Lower lobe of right lung (tissue), 2 donors: ENCODE measurements around the gene GHR. TPM values are rescaled to one million over a fixed set of nuclear protein-coding genes. Genes with fewer than 3 reads are reported as not detected.

Experiments used
- ATAC-seq, 2 donors: fragments of 200-7000 bp; cut with Tn5 transposase; one replicate each; pipeline ENCODE4 v1.9.1; 2020 to 2022; ENCODE audit warnings: mild to moderate bottlenecking in 2 of 2, moderate library complexity in 2 of 2
- DNase-seq: peaks from one replicate; pipeline ENCODE4 v3.0.0-alpha.2; 2020
- H3K27ac ChIP-seq: fragments of 200-600 bp; one replicate; pipeline ENCODE4 v1.8.0; 2022
- H3K27me3 ChIP-seq: fragments of 200-600 bp; one replicate; pipeline ENCODE4 v1.8.0; 2022; ENCODE audit warnings: low read depth
- H3K36me3 ChIP-seq: fragments of 200-600 bp; one replicate; pipeline ENCODE4 v1.8.0; 2022; ENCODE audit warnings: mild to moderate bottlenecking
- H3K4me1 ChIP-seq: fragments of 200-600 bp; one replicate; pipeline ENCODE4 v1.8.0; 2022
- H3K4me3 ChIP-seq: fragments of 200-600 bp; one replicate; pipeline ENCODE4 v1.8.0; 2022; ENCODE audit warnings: mild to moderate bottlenecking
- H3K9me3 ChIP-seq: fragments of 200-600 bp; one replicate; pipeline ENCODE4 v1.8.0; 2022
- intact Hi-C: fragments of 100-400 bp; cut with DNase I; formaldehyde crosslinking; loops from one replicate; pipeline ENCODE4 v1.11.0; 2022
- long read RNA-seq: library from polyadenylated mRNA; unstranded; transcript quantifications from one replicate; pipeline ENCODE4 v2.0.0, GENCODE V29; 2021
- total RNA-seq: library from RNA; stranded (reverse); fragmentation: NEBNext Ultra II Directional; extraction: Animal tissue kit (Norgen Biotek cat#: 25700); gene quantifications from one replicate; pipeline ENCODE4 v1.2.1, GENCODE V29; 2021
- TF ChIP-seq, protein P1 (sequence below): fragments of 200-600 bp; IDR thresholded peaks from one replicate; pipeline ENCODE4 v1.8.0; 2022; ENCODE audit warnings: antibody characterized with exemption, mild to moderate bottlenecking
- donor health status: DM: no; HTN: yes; CAD: no; lungs with severe emphysema.

GHR gene
- 5.2 TPM for total RNA-seq
- long read RNA-seq, full-length matches to known transcripts = 2 of 4 reads
- long read RNA-seq, partial matches to known transcripts = 1 of 4 reads
- long read RNA-seq, other reads (novel, unspliced or antisense) = 1 of 4 reads

DNA sequence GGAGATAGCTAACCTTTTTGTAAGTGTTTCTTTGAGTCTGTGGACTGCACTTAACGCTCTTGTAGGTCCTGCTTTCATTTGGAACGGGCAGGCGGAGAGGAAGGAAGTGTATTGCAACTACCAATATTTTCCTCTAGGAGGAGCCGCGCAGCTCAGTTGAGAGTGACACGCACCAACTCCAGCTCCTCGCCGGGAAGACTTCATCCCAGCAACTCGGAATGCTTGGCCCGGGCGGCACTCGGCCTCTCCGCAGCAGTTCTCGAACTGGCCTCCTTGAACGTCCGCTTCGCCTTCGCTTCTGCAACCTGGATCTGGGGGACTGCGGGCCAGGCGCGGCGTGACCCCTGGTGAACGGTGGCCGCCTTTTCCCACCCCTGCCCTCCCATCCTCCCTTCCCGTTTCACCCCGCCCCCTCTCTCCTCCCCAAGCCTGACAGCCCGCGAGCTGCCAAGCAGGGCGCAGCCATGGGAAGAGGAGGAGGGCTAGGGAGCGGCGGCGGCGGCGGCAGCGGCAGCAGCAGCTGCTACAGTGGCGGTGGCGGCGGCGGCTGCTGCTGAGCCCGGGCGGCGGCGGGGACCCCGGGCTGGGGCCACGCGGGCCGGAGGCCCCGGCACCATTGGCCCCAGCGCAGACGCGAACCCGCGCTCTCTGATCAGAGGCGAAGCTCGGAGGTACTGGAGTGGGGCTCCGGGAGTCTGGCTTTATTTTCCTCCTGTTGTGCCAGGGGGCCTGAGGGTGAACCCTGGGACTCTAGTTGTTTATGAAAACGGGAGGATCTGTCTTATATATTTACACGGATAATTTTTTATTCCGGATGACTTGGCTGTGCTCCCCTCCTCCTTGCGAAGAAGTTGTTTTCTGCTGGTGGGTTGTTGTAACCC is at the start of gene GHR:
TSS of gene GHR (plus strand) at position 155 of the 881 bp plus-strand sequence. CDS start 142,436 bp downstream, outside the sequence.
- Histone ChIP-seq H3K27ac (peak within 1 kb of the TSS; percentile 75), H3K4me1 (peaks cover 19% of the 10 kb centered on the region), H3K36me3 (no peaks in the 10 kb centered on the region), H3K27me3 (peaks cover 9% of the 10 kb centered on the region), H3K9me3 (no peaks in the 10 kb centered on the region), H3K4me3 (peak within 1 kb of the TSS; percentile 72)
- DNase-seq (peak; percentile 79), ATAC-seq (peak; percentile 94 to 97)
- TF ChIP-seq, protein P1, sequence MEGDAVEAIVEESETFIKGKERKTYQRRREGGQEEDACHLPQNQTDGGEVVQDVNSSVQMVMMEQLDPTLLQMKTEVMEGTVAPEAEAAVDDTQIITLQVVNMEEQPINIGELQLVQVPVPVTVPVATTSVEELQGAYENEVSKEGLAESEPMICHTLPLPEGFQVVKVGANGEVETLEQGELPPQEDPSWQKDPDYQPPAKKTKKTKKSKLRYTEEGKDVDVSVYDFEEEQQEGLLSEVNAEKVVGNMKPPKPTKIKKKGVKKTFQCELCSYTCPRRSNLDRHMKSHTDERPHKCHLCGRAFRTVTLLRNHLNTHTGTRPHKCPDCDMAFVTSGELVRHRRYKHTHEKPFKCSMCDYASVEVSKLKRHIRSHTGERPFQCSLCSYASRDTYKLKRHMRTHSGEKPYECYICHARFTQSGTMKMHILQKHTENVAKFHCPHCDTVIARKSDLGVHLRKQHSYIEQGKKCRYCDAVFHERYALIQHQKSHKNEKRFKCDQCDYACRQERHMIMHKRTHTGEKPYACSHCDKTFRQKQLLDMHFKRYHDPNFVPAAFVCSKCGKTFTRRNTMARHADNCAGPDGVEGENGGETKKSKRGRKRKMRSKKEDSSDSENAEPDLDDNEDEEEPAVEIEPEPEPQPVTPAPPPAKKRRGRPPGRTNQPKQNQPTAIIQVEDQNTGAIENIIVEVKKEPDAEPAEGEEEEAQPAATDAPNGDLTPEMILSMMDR = peak; percentile 70
- intact Hi-C loops = loop anchor here (10.0 kb wide), 1 partner anchor 161 kb away; no protein-coding TSS in a partner anchor

DNA sequence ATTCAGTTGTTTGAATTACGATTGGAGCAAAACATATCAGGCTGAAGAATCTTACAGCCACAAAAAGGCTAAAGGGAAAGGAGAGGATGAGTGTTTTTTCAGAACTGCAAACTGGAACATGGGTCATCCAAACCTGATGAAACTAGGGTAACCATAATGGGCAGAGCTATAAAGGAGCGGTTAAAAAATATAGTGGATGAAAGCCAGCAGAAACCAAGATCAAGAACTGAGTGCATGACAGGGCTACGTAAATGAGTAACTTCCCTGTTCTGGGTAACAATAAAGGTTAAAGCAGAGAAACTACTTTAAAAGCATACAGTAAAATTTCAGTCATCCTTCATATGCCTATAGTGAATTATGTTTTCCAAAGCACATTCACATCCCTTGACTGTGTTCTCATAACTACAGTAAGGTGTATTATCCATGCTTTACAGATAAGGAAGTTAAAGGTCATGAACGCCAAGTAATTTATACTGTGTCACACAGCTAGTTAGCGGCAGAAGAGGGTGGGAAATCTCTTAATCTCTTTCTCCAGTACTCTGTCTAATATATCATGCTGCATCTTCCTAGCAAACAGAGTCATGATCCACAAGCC is 48.5 kb upstream of the GHR start:
- ATAC-seq (no peak), DNase-seq (no peak)
- H3K9me3 ChIP-seq = no peaks in the 10 kb centered on the region
- TF ChIP-seq, protein P1 = no peak
- no peaks in the 10 kb centered on the region for H3K4me1 ChIP-seq
- H3K27me3 ChIP-seq = no peaks in the 10 kb centered on the region
- H3K27ac ChIP-seq = no peak overlapping the region
- no peak overlapping the region for H3K4me3 ChIP-seq
- intact Hi-C loops = no loop called here
- no peaks in the 10 kb centered on the region for H3K36me3 ChIP-seq

DNA sequence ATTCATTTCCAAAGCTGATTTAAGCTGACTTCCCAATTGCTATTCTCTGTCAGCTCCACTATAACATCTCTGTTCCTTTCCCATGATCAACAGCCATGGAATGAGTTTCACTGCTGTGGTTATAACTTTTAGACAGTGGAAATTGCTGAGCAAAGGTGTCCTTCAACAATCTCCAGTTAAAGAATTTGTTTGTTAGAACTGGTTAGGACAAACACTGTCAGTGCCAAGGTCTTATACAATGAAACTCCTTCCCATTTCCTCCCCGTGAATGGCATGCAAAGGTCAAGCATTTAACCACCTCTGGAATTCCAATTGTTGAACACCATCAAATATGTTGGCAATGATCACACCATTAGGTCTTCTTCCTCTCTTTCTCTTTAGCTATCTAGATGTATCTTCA is 45.7 kb upstream of the GHR start:
- no peak overlapping the region for H3K4me3 ChIP-seq
- H3K36me3 ChIP-seq = no peaks in the 10 kb centered on the region
- DNase-seq = no peak
- H3K4me1 ChIP-seq = no peaks in the 10 kb centered on the region
- TF ChIP-seq, protein P1 = no peak
- H3K9me3 ChIP-seq = no peaks in the 10 kb centered on the region
- intact Hi-C loops = no loop called here
- no peak overlapping the region for H3K27ac ChIP-seq
- no peak for ATAC-seq
- H3K27me3 ChIP-seq = no peaks in the 10 kb centered on the region

DNA sequence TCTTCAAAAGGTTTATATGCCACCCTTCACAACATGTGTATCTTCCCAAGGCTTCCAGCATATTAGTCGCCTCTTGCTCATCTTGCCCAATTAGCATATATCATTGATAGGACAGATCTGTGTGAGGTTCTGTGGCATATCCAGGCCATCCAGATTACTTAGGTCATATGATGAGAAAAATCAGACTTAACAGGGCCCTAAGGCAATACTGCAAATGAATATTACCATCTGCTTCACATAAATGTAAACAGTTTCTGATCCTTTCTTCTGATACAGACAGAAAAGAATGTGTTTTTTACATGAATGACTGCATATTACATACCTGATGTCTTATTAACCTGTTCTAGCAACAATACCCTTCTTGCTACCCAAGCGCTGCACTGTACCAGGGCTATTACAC is 41.3 kb upstream of the GHR start:
- no peaks in the 10 kb centered on the region for H3K4me1 ChIP-seq
- intact Hi-C loops = no loop called here
- TF ChIP-seq, protein P1 = no peak
- H3K36me3 ChIP-seq = no peaks in the 10 kb centered on the region
- no peaks in the 10 kb centered on the region for H3K9me3 ChIP-seq
- DNase-seq (no peak), ATAC-seq (no peak)
- H3K4me3 ChIP-seq = no peak overlapping the region
- H3K27ac ChIP-seq = no peak overlapping the region
- no peaks in the 10 kb centered on the region for H3K27me3 ChIP-seq

DNA sequence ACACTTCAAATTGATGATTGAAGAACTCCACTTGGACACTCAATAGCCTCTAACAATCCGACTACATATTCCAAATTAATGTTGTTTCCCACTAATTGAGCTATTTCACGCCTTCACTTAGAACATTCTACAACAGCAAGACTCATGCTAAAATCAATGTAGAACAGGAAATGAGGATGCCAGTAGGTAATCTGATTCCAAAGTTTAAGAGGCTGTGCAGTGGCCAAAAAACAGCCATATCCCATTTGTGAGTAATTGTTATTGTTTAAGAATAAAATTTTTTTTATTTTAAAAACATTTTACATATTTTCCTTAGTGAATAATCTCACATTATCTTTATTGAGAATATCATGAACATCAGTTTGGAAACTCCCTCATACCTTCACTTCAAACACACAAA is 35.7 kb upstream of the GHR start:
- no peaks in the 10 kb centered on the region for H3K36me3 ChIP-seq
- intact Hi-C loops = no loop called here
- TF ChIP-seq, protein P1 = no peak
- ATAC-seq (no peak), DNase-seq (no peak)
- no peak overlapping the region for H3K4me3 ChIP-seq
- no peaks in the 10 kb centered on the region for H3K27me3 ChIP-seq
- peaks cover under 1% of the 10 kb centered on the region for H3K9me3 ChIP-seq
- H3K4me1 ChIP-seq = no peaks in the 10 kb centered on the region
- no peak overlapping the region for H3K27ac ChIP-seq
